WERI-Rb-1 (cell line): Measurements from ENCODE around the gene TMEM107.

Experiments used
- DNase-seq: peaks from one replicate; pipeline ENCODE4 v3.0.0-alpha.2; 2020
- H3K27ac ChIP-seq: fragments of 250-450 bp; sonication (Bioruptor Pico); 2 replicates; pipeline ENCODE4 v1.5.1; 2020; ENCODE audit warnings: mild to moderate bottlenecking, moderate library complexity
- H3K27me3 ChIP-seq: fragments of 250-450 bp; sonication (Bioruptor Pico); 2 replicates; pipeline ENCODE4 v1.5.1; 2021; ENCODE audit warnings: mild to moderate bottlenecking, low read depth, moderate library complexity; ENCODE audit not compliant: insufficient read depth, severe bottlenecking
- H3K36me3 ChIP-seq: fragments of 250-450 bp; sonication (Bioruptor Pico); 2 replicates; pipeline ENCODE4 v1.5.1; 2020; ENCODE audit warnings: mild to moderate bottlenecking, moderate library complexity
- H3K4me3 ChIP-seq: 2 replicates; pipeline ENCODE4 v1.5.1; 2011; ENCODE audit warnings: low read depth, mild to moderate bottlenecking, control low read depth, low read length
- H3K9me3 ChIP-seq: fragments of 250-450 bp; sonication (Bioruptor Pico); 2 replicates; pipeline ENCODE4 v1.5.1; 2021; ENCODE audit warnings: mild to moderate bottlenecking, moderate library complexity; ENCODE audit not compliant: severe bottlenecking
- TF ChIP-seq, protein P1 (sequence below): IDR thresholded peaks from 2 replicates; pipeline ENCODE4 v1.5.1; 2011; ENCODE audit warnings: low read depth, mild to moderate bottlenecking, control low read depth, inconsistent platforms, low read length

Gene TMEM107

DNA sequence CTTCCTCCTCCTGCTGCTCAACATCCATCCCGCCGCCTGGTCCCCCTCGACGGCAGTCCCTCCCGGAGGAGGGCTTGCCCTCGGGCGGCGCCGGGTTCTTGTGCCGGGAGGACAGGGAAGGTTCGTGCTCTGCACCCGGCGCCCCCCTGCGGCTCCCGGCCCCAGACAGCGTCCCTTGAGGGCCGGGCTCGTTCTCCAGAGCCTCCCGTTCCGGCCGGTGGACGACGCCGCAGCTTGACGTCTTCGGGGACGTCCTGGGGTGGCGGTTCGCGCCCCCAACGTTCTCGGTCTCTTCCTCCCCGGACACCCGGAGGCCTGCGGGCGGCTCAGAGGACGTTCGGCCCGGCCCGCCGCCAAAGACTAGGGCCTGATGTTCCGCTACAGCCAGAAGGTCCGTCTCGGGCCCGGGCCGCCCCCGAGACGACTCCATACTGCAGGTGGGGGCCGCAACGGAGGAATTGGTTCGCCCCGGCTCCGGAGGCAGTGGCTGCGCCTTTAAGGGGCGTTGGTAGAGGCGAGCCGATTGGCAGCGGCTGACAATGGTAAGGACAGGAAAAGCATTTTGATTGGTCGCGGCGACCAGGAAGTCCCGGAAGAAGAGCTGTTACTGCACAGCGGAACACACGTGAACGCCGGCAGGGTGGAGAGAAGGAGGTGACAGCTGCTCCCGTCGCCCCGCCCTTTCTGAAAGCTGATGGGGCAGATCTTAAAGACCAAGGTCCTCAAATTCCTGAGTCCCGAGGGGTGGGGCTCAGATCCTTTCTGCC is 13.7 kb upstream of the TMEM107 start, which contains the start of gene BORCS6:
TSS of gene BORCS6 (minus strand) at position 470 of the 767 bp plus-strand sequence. CDS start at position 430, 40 bp downstream.
- Histone ChIP-seq H3K4me3 (peak within 1 kb of the TSS; percentile 98), H3K36me3 (no peaks in the 10 kb centered on the region), H3K27me3 (no peaks in the 10 kb centered on the region), H3K27ac (peak within 1 kb of the TSS; percentile 72), H3K9me3 (no peaks in the 10 kb centered on the region)
- TF ChIP-seq, protein P1, sequence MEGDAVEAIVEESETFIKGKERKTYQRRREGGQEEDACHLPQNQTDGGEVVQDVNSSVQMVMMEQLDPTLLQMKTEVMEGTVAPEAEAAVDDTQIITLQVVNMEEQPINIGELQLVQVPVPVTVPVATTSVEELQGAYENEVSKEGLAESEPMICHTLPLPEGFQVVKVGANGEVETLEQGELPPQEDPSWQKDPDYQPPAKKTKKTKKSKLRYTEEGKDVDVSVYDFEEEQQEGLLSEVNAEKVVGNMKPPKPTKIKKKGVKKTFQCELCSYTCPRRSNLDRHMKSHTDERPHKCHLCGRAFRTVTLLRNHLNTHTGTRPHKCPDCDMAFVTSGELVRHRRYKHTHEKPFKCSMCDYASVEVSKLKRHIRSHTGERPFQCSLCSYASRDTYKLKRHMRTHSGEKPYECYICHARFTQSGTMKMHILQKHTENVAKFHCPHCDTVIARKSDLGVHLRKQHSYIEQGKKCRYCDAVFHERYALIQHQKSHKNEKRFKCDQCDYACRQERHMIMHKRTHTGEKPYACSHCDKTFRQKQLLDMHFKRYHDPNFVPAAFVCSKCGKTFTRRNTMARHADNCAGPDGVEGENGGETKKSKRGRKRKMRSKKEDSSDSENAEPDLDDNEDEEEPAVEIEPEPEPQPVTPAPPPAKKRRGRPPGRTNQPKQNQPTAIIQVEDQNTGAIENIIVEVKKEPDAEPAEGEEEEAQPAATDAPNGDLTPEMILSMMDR, result peak; percentile 19; the same call in 1 of the 2 replicates
- peak; percentile 98 for DNase-seq

DNA sequence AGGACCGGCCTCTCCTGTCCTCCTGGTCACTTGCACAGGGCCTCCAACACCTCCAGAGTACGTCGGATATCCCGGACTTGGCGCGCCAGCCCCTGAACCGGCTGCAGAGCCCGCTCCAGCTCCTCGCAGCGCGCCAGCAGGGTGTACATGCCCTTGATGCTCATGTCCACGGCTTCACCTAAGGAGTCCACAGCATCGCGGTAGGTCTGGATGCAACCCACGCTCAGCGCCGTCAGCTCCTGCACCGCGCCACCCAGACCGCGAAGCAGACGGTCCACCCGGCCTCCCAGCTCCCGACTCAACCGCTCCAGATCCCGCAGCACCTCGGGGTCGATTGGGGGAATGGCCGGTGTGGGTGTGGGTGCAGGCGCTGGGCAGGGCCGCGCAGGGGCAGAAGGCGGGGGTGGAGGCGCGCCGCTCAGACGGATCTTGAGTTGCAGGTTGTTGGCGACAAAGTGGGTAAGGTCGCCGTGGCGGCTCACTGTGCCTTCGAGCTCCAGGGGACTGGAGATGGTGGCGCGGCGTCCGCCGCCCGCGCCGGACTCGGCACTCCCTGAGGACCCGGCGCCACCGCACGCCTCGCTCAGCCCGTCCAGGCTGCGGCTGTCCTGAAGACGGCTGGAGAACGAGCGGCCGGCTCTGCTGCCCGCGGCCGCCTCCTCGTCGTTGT is 13.0 kb upstream of the TMEM107 start:
- TF ChIP-seq, protein P1, result no peak
- Histone ChIP-seq H3K27ac (peak overlapping the region; percentile 72), H3K36me3 (no peaks in the 10 kb centered on the region), H3K27me3 (no peaks in the 10 kb centered on the region), H3K4me3 (peak overlapping the region; percentile 98), H3K9me3 (no peaks in the 10 kb centered on the region)
- DNase-seq, result no peak

DNA sequence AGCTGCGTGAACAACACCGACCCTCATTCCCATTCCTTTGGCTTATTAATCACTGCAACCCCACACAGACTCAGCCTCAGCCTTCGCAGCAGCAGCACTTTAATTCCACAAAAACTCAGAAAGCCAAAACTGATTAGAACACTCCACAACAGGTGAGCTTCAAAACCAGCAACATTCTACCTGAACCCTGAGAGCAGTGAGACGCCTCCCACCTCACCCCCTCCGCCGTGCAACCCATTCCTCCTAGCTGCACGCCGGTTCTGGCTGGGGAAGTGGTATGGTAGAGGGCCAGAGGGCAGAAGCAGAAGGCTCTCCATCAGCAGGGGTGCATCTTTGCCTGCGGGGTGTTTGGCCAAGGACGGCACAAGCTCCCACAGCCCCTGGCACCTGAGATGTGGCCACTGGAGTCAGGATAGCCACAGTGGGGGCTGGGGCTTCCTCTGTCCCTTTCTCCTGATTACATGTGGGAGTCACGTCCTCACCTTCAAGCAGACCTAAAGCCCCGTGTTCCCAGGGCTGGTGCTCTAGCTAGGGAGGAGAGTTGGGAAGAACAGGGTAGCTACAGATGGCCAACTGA is 12.2 kb upstream of the TMEM107 start:
- Histone ChIP-seq H3K36me3 (no peaks in the 10 kb centered on the region), H3K27ac (peak overlapping the region; percentile 45), H3K27me3 (no peaks in the 10 kb centered on the region), H3K4me3 (peak overlapping the region; percentile 98), H3K9me3 (no peaks in the 10 kb centered on the region)
- DNase-seq, result no peak
- TF ChIP-seq, protein P1, result no peak

DNA sequence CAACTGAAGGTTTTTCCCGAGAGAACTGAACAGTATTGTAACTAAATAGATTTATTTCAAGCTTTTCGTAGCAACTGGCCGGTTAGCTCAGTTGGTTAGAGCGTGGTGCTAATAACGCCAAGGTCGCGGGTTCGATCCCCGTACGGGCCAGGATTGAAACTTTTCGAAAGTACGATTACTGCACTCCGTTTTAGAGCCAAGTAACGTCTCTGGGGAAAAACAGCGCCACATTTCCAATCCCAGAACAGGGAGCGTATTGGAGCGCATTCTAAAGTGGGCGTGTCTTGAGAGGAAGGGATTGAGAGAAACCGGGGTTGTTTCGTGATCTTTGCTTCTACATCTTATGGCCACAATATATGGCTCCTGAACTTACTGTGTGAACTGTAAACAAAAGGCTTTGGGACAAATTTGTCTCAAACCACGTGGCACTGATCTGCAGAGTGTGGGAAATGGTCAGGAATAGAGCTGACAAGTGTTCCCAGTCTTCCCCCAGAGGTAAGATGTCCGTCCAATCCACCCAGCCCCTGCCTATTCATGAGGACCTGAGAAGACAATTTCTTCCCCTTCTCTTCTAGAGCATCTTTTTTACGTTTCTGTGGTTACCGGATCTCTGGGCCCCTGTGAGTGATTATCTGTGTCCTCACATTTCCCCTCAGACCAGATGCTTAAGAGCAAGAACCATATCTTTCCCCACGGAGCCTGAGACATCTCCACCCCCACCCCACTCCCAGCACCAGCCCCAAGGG is 11.5 kb upstream of the TMEM107 start:
- Histone ChIP-seq H3K27ac (peak overlapping the region; percentile 85), H3K9me3 (no peaks in the 10 kb centered on the region), H3K36me3 (no peaks in the 10 kb centered on the region), H3K4me3 (peak overlapping the region; percentile 98), H3K27me3 (no peaks in the 10 kb centered on the region)
- TF ChIP-seq, protein P1, result no peak
- DNase-seq, result peak; percentile 94

DNA sequence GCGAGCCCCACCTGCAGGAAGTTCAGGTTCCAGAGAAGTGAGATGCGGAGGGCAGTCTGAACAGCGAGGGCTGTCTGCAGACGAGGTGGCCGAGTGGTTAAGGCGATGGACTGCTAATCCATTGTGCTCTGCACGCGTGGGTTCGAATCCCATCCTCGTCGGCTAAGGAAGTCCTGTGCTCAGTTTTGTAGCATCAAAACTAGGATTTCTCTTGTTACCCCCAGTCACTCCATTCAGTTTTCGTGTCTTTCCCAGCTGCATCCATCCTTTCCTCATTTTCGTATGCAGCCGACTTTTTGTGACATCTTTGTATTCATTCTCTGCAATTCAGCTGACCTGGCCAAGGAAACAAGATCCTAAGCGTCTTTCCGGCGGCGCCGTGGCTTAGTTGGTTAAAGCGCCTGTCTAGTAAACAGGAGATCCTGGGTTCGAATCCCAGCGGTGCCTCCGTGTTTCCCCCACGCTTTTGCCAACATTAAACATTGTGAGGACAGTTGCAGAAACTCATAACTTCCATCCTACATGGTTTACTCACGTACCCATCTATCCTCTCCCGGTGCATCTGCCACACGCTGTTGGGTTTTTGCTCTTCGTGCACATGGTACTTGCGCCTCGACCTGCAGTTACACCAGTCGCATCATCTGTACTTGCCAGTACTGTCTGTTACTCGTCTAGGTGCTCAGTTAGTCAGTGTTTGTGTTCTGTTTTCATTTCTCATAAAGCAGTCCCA is 10.8 kb upstream of the TMEM107 start:
- TF ChIP-seq, protein P1, result peak; percentile 48; the same call in 1 of the 2 replicates
- peak; percentile 95 for DNase-seq

More for the DNA sequence above, 10.8 kb upstream of the TMEM107 start:
- Histone ChIP-seq H3K36me3 (no peaks in the 10 kb centered on the region), H3K9me3 (no peaks in the 10 kb centered on the region), H3K27me3 (no peaks in the 10 kb centered on the region), H3K4me3 (peak overlapping the region; percentile 98), H3K27ac (peak overlapping the region; percentile 85)
